ENCODE measurements around the gene PEMT. TPM values are rescaled to one million over a fixed set of nuclear protein-coding genes. Genes with fewer than 3 reads are reported as not detected.

PEMT gene
- total and polyA plus RNA-seq, 2 of the 4 experiments (the other 2 are of a cell fraction) = 23.3 to 49.5 TPM

DNA sequence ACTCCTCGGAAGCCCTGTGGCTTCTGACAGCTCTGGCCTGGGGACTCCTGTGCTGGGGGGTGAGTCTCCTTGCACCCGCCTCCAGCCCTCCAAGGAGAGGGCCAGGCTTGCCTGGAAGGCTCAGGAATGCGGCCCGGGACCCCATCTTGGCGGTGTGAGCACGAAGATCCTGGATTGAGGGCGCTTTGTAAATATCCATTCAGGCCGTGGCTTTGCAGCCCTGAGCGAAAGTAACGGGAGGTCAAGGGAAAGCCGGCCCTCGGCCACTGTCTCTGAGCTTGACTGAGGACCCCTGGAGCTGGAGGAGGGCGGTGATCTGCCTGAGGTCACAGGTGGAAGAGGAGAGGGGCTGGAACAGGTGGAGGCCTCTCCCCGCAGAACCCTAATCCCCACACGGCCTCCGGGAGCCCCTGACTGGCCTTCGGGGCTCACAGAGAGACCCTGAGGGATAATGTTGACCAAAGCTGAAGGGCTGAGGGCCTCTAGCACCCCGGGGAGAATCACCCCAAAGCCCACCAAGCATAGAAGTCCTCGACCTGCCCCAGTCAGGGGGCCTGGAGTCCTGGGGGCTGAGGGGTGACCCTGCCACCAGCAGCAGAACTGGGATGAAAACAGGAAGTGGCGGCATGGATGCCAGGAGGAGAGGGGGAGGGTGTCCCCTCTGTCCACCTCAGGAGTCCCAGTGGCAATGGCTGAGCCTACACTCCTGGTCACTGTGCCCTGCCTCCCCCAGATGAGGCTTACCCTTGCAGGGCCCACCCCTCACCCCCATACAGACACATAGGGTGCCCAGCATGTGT is 87.0 kb downstream of the PEMT start:
- peaks cover 5% of the 10 kb centered on the region; the same call in 1 of the 2 replicates for H3K27me3 ChIP-seq (ENCODE audit: control insufficient read depth, insufficient read depth, low read length)
- H3K27ac ChIP-seq (ENCODE audit: insufficient read depth, low read length) = no peak overlapping the region
- H3K23ac ChIP-seq (ENCODE audit: low read depth, low read length) = no peak overlapping the region
- ChIA-PET CTCF (no interaction called here), POLR2A (ENCODE audit: unreplicated experiment) (no interaction called here)
- no peak overlapping the region for H2BK15ac ChIP-seq (ENCODE audit: low read depth, low read length)
- H2BK5ac ChIP-seq (ENCODE audit: low read depth, low read length, poor library complexity, severe bottlenecking) = no peak overlapping the region
- WGBS, 2 experiments (ENCODE audit: extremely low coverage in 2 of 2, insufficient read length in 1 of 2) = 90% methylated on average over 2 of the region's 20 CpGs; no CpG with 5 or more reads in 1 of the 2 experiments
- dilution Hi-C loops (cut with HindIII; ENCODE audit: low sequenced_read_pairs, unreplicated experiment) (no loop called here), intact Hi-C loops (cut with micrococcal nuclease) (no loop called here), in situ Hi-C loops (cut with MboI; ENCODE audit: low sequenced_read_pairs) (loop anchor here (5.0 kb wide), 1 partner anchor 63 kb away; no protein-coding TSS in a partner anchor)
- H3K9me3 ChIP-seq (ENCODE audit: control insufficient read depth, insufficient read depth, low read length) = no peaks in the 10 kb centered on the region
- H3K4me3 ChIP-seq (ENCODE audit: insufficient read depth, low read depth, low read length) = no peak overlapping the region
- no peaks in the 10 kb centered on the region for H3K4me1 ChIP-seq (ENCODE audit: control insufficient read depth, insufficient read depth, low read length)
- H3K4me2 ChIP-seq (ENCODE audit: low read depth, low read length) = no peak overlapping the region
- H3K56ac ChIP-seq (ENCODE audit: extremely low read depth, insufficient read depth, low read length) = no peak overlapping the region
- no peaks in the 10 kb centered on the region for H3K36me3 ChIP-seq (ENCODE audit: control insufficient read depth, insufficient read depth, low read length)
- no peak overlapping the region for H2BK120ac ChIP-seq (ENCODE audit: low read depth, low read length)
- H3K14ac ChIP-seq (replicated peaks; ENCODE audit: low read depth, low read length) = no peak overlapping the region
- H4K8ac ChIP-seq (ENCODE audit: low read depth in 2 of 2, low read length in 2 of 2) = no peak overlapping the region
- no peak overlapping the region for H4K5ac ChIP-seq (ENCODE audit: low read depth, low read length)
- ATAC-seq (ENCODE audit: low read depth) (no peak), DNase-seq (no peak)
- no TSS peak for BruUV-seq (replicated peaks)
- no peak overlapping the region for H4K91ac ChIP-seq (ENCODE audit: insufficient read depth, low read depth, low read length)
- H3K9me1 ChIP-seq (ENCODE audit: insufficient read depth, low read length) = no peaks in the 10 kb centered on the region
- no peak overlapping the region for H2AK5ac ChIP-seq (ENCODE audit: low read depth, low read length)
- H3K79me1 ChIP-seq (ENCODE audit: low read depth in 1 of 2, low read length in 2 of 2) = no peaks in the 10 kb centered on the region
- H2AFZ ChIP-seq (replicated peaks; ENCODE audit: low read length, poor library complexity) = no peak overlapping the region
- H3K18ac ChIP-seq (ENCODE audit: low read depth, low read length) = no peak overlapping the region
- H4K20me1 ChIP-seq (ENCODE audit: insufficient read depth, low read length) = peaks cover 3% of the 10 kb centered on the region
- no peak overlapping the region for H3K9ac ChIP-seq (ENCODE audit: low read depth, low read length)
- H2AK9ac ChIP-seq (replicated peaks; ENCODE audit: low read depth, low read length, poor library complexity) = no peak overlapping the region
- no peak overlapping the region for H3K4ac ChIP-seq (ENCODE audit: low read depth, low read length)
- H2BK20ac ChIP-seq (ENCODE audit: low read depth, low read length) = no peak overlapping the region
- TF ChIP-seq MAZ (IDR thresholded peaks at IDR 0.05; ENCODE audit: borderline replicate concordance, low read depth, low read length) (no peak), BHLHE40 (IDR thresholded peaks at IDR 0.05; ENCODE audit: low read depth, low read length) (no peak), CEBPB (IDR thresholded peaks at IDR 0.05; ENCODE audit: low read depth, low read length) (no peak), RCOR1 (IDR thresholded peaks at IDR 0.05; ENCODE audit: insufficient replicate concordance, low read length) (no peak), FOS (IDR thresholded peaks at IDR 0.05; ENCODE audit: low read depth, low read length) (no peak), MAFK (IDR thresholded peaks at IDR 0.05; ENCODE audit: low read depth, low read length) (no peak), SMC3 (IDR thresholded peaks at IDR 0.05; ENCODE audit: low read depth, low read length) (no peak), RFX5 (IDR thresholded peaks at IDR 0.05; ENCODE audit: low read depth, low read length) (no peak), POLR2A (IDR thresholded peaks at IDR 0.05; ENCODE audit: low read depth, low read length) (no peak), CHD1 (IDR thresholded peaks at IDR 0.05; ENCODE audit: low read depth, low read length) (no peak), MXI1 (IDR thresholded peaks at IDR 0.05; ENCODE audit: borderline replicate concordance, low read depth, low read length) (no peak), RAD21 (IDR thresholded peaks at IDR 0.05; ENCODE audit: low read length) (no peak)
- TF ChIP-seq, protein P1, sequence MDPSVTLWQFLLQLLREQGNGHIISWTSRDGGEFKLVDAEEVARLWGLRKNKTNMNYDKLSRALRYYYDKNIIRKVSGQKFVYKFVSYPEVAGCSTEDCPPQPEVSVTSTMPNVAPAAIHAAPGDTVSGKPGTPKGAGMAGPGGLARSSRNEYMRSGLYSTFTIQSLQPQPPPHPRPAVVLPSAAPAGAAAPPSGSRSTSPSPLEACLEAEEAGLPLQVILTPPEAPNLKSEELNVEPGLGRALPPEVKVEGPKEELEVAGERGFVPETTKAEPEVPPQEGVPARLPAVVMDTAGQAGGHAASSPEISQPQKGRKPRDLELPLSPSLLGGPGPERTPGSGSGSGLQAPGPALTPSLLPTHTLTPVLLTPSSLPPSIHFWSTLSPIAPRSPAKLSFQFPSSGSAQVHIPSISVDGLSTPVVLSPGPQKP (IDR thresholded peaks at IDR 0.05; ENCODE audit: borderline replicate concordance, low read depth, low read length) = no peak
- TF ChIP-seq, protein P2, sequence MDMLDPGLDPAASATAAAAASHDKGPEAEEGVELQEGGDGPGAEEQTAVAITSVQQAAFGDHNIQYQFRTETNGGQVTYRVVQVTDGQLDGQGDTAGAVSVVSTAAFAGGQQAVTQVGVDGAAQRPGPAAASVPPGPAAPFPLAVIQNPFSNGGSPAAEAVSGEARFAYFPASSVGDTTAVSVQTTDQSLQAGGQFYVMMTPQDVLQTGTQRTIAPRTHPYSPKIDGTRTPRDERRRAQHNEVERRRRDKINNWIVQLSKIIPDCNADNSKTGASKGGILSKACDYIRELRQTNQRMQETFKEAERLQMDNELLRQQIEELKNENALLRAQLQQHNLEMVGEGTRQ (IDR thresholded peaks at IDR 0.05; ENCODE audit: low read depth, low read length) = no peak
- TF ChIP-seq, protein P3, sequence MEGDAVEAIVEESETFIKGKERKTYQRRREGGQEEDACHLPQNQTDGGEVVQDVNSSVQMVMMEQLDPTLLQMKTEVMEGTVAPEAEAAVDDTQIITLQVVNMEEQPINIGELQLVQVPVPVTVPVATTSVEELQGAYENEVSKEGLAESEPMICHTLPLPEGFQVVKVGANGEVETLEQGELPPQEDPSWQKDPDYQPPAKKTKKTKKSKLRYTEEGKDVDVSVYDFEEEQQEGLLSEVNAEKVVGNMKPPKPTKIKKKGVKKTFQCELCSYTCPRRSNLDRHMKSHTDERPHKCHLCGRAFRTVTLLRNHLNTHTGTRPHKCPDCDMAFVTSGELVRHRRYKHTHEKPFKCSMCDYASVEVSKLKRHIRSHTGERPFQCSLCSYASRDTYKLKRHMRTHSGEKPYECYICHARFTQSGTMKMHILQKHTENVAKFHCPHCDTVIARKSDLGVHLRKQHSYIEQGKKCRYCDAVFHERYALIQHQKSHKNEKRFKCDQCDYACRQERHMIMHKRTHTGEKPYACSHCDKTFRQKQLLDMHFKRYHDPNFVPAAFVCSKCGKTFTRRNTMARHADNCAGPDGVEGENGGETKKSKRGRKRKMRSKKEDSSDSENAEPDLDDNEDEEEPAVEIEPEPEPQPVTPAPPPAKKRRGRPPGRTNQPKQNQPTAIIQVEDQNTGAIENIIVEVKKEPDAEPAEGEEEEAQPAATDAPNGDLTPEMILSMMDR (conservative IDR thresholded peaks at IDR 0.05; ENCODE audit: low read depth, low read length) = no peak

All from IMR-90 (cell line).